MCF 10A (cell line): ENCODE measurements around the gene SSNA1. TPM values are rescaled to one million over a fixed set of nuclear protein-coding genes. Genes with fewer than 3 reads are reported as not detected.
A peak's percentile ranks its signal among the peaks of the same experiment; 100 is the strongest.

Experiments
- BruUV-seq: library from RNA; stranded (reverse); fragments of 400-500 nt; replicated peaks from 2 replicates; lab custom pipeline; 2021; lab: Mats Ljungman, UMichigan
- CTCF ChIA-PET: fragments of 300-600 bp; sonication (Branson Sonifier 250); formaldehyde crosslinking; extraction: SDS; loops from one replicate; lab custom pipeline; 2021; ENCODE audit warnings: antibody characterized with exemption, inconsistent platforms; lab: Yijun Ruan, JAX
- POLR2A ChIA-PET: fragments of 300-600, 350-650 bp; sonication (Branson Sonifier 250); formaldehyde crosslinking; extraction: SDS; loops from one replicate; lab custom pipeline; 2020; ENCODE audit warnings: antibody characterized with exemption, inconsistent platforms; lab: Yijun Ruan, JAX
- DNase-seq: peaks from one replicate; pipeline ENCODE4 v3.0.0-alpha.2; 2018; ENCODE audit not compliant: unreplicated experiment
- H3K27ac Mint-ChIP-seq: one replicate; pipeline ENCODE4 v1.8.0; 2022; ENCODE audit warnings: mild to moderate bottlenecking, low read depth, mixed read lengths; ENCODE audit not compliant: unreplicated experiment
- H3K27me3 Mint-ChIP-seq: one replicate; pipeline ENCODE4 v1.8.0; 2022; ENCODE audit warnings: mixed read lengths; ENCODE audit not compliant: insufficient read depth, unreplicated experiment
- H3K36me3 Mint-ChIP-seq: one replicate; pipeline ENCODE4 v1.8.0; 2022; ENCODE audit warnings: mild to moderate bottlenecking, moderate library complexity, mixed read lengths; ENCODE audit not compliant: insufficient read depth, unreplicated experiment
- H3K4me1 Mint-ChIP-seq: one replicate; pipeline ENCODE4 v1.8.0; 2022; ENCODE audit warnings: mixed read lengths; ENCODE audit not compliant: insufficient read depth, unreplicated experiment
- H3K4me3 Mint-ChIP-seq: one replicate; pipeline ENCODE4 v1.8.0; 2022; ENCODE audit warnings: mild to moderate bottlenecking, moderate library complexity, mixed read lengths; ENCODE audit not compliant: unreplicated experiment
- H3K9me3 Mint-ChIP-seq: one replicate; pipeline ENCODE4 v1.8.0; 2022; ENCODE audit warnings: mixed read lengths; ENCODE audit not compliant: unreplicated experiment
- CTCF ChIP-seq: fragments of 200-600 bp; IDR thresholded peaks from one replicate; pipeline ENCODE4 v1.8.0; 2022; ENCODE audit warnings: antibody characterized with exemption, mild to moderate bottlenecking; ENCODE audit not compliant: unreplicated experiment
- intact Hi-C: fragments of 100-400 bp; cut with micrococcal nuclease; formaldehyde crosslinking; loops from 2 replicates; pipeline ENCODE4 v1.14.1; 2022
- total RNA-seq: library from RNA; stranded (reverse); gene quantifications from 2 replicates; pipeline ENCODE4 v1.2.3, GENCODE V29; 2022

The SSNA1 gene
- total RNA-seq, 1 experiment from 2014 or later: 81.4 TPM

- BruUV-seq: no TSS peak
- POLR2A ChIA-PET: no interaction called here
- CTCF ChIA-PET: interaction anchor here (0.5 to 0.7 kb wide), 2 partner anchors 9 to 166 kb away, joined by 3 read pairs; no protein-coding TSS in a partner anchor
- Mint-ChIP-seq H3K27me3 (no peaks in the 10 kb centered on the region), H3K36me3 (peaks cover 20% of the 10 kb centered on the region), H3K9me3 (no peaks in the 10 kb centered on the region), H3K4me3 (no peak overlapping the region), H3K4me1 (peaks cover 21% of the 10 kb centered on the region), H3K27ac (no peak overlapping the region)
- intact Hi-C loops: no loop called here
- TF ChIP-seq CTCF: no peak
- DNase-seq: no peak
Observed at GRCh38 chr9:137193771-137194170, 5.3 kb downstream of the SSNA1 start.

GRCh38 chr9:137194388-137194787 lies 5.9 kb downstream of the SSNA1 start:
- POLR2A ChIA-PET: interaction anchor here (0.7 to 2.1 kb wide), 5 partner anchors 10 to 47 kb away, joined by 3 to 13 read pairs (median 3); partner anchors contain the start of genes NDOR1, RNF224, TMEM203 and TUBB4B
- no peak for TF ChIP-seq CTCF
- H3K27ac Mint-ChIP-seq: no peak overlapping the region
- CTCF ChIA-PET: interaction anchor here (0.5 to 0.7 kb wide), 3 partner anchors 8 to 85 kb away, joined by 3 to 6 read pairs (median 3); partner anchors contain the start of gene RNF224
- intact Hi-C loops: no loop called here
- no peak overlapping the region for H3K4me3 Mint-ChIP-seq
- H3K36me3 Mint-ChIP-seq: peaks cover 14% of the 10 kb centered on the region
- no TSS peak for BruUV-seq
- DNase-seq: no peak
- H3K4me1 Mint-ChIP-seq: peaks cover 19% of the 10 kb centered on the region
- no peaks in the 10 kb centered on the region for H3K27me3 Mint-ChIP-seq
- H3K9me3 Mint-ChIP-seq: no peaks in the 10 kb centered on the region

- no TSS peak for BruUV-seq
- H3K4me1 Mint-ChIP-seq: peaks cover 18% of the 10 kb centered on the region
- H3K27ac Mint-ChIP-seq: no peak overlapping the region
- H3K27me3 Mint-ChIP-seq: no peaks in the 10 kb centered on the region
- TF ChIP-seq CTCF: no peak
- ChIA-PET POLR2A (interaction anchor here (0.5 to 2.1 kb wide), 10 partner anchors 10 to 150 kb away, joined by 3 to 13 read pairs (median 3); partner anchors contain the start of genes NDOR1, RNF224, TMEM203 and TUBB4B), CTCF (interaction anchor here (0.6 to 1.1 kb wide), 4 partner anchors 24 to 386 kb away, joined by 3 to 6 read pairs (median 4); partner anchors contain the start of gene RNF224)
- H3K9me3 Mint-ChIP-seq: no peaks in the 10 kb centered on the region
- peak overlapping the region; percentile 36 for H3K4me3 Mint-ChIP-seq
- intact Hi-C loops: no loop called here
- peaks cover 12% of the 10 kb centered on the region for H3K36me3 Mint-ChIP-seq
- peak; percentile 54 for DNase-seq
Observed at GRCh38 chr9:137194909-137195308, 6.4 kb downstream of the SSNA1 start.

- CTCF ChIA-PET: interaction anchor here (0.6 to 1.1 kb wide), 5 partner anchors 23 to 1073 kb away, joined by 3 to 5 read pairs (median 3); partner anchors contain the start of gene RNF224
- POLR2A ChIA-PET: interaction anchor here (0.5 to 2.1 kb wide), 7 partner anchors 9 to 149 kb away, joined by 3 to 13 read pairs (median 3); partner anchors contain the start of genes NDOR1, TMEM203 and TUBB4B
- no peak for DNase-seq
- intact Hi-C loops: no loop called here
- H3K4me3 Mint-ChIP-seq: peak overlapping the region; percentile 36
- H3K27me3 Mint-ChIP-seq: no peaks in the 10 kb centered on the region
- peaks cover 18% of the 10 kb centered on the region for H3K4me1 Mint-ChIP-seq
- no peak overlapping the region for H3K27ac Mint-ChIP-seq
- TF ChIP-seq CTCF: no peak
- no peaks in the 10 kb centered on the region for H3K9me3 Mint-ChIP-seq
- no TSS peak for BruUV-seq
- H3K36me3 Mint-ChIP-seq: peaks cover 10% of the 10 kb centered on the region
Observed at GRCh38 chr9:137195525-137196220, 7.2 kb downstream of the SSNA1 start.
